CD4-positive, alpha-beta T cell treated with Interleukin-12 subunit alpha and Interleukin-12 subunit beta, for 1 hour (primary cell): ENCODE data around the gene FOXO1.
"Not testable (repeated sequence)": the region's sequence is repeated elsewhere in the genome, so short reads cannot be mapped to it uniquely, and the experiment has no call there.

Experiments used
- DNase-seq: peaks from one replicate; pipeline ENCODE4 v3.0.0-alpha.2; 2020

FOXO1 gene

DNA sequence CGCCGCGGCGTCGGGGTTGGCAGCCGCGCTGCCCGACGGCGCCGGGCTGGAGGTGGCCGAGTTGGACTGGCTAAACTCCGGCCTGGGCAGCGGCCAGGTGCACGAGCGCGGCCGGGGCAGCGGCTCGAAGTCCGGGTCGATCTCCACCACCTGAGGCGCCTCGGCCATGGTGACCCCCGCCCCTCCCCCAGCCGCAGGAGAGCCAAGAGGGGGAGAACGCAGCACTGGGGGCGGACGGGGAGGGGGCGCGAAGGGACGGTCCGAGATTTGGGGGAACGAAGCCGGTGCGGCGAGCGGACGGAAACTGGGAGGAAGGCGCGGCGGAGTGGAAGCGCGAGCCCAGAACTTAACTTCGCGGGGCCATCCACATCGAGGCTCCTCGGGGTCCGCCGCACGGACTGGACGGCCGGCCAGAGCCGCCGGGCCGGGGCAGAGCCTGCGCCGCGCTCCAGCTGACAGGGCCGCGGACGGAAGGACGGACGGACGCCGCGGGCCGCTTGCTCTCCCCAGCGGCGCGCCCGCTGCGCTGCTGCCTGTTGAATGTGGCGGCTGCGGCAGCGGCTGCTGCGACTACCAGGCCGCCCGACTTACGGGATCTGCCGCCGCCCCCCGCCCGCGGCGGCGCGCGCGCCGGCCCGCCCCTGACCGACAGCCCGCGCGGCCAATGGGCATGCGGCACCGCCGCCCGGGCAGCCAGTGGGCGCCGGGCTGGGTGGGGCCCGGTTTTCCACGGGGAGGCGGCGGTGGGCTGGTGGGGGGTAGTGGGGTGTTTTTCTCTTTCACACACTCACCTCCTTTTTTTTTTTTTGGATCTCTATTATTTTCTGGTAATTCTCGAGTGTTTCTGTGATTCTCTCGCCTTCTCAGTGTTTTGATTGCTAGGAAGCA lies at the start of gene FOXO1:
FOXO1 (minus strand) TSS at position 597 of the 888 bp plus-strand sequence; CDS start at position 168, 429 bp downstream.
- peak; percentile 92 for DNase-seq

DNA sequence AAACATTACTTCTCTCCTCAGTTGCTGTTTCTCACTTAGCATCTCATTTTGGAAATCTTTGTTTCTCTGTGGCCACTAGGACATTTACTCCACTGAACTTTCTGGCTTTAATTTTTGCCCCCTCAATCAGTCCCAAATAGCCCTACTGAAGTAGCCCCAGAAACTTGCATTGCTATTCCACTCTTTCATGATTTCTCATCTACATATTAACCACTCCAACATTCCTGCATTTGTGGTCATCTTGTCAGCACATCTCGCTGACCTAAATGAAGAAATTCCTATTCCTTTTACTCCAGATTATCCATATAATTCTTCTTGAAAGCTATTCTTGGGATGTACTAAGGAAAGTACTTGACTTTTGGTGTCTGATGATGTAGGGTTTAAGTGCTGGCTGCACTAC lies 48.0 kb upstream of the FOXO1 start:
- not testable (repeated sequence) for DNase-seq

DNA sequence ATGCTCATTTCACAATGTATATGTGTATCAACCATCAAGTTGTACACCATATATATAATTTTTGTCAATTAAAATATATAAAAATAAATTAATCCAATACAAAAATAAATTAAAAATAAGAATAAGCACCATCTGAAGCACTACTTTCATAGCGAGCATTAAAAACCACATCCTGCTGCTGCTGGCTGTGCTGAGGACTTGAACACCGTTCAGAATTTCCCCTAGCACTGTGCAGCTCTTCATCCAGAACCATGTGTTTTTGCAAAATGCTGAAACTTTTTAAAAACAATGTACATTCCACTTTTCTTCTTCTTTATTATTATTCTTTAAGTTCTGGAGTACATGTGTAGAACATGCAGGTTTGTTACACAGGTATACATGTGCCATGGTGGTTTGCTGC lies 40.0 kb upstream of the FOXO1 start:
- peak; percentile 2 for DNase-seq

DNA sequence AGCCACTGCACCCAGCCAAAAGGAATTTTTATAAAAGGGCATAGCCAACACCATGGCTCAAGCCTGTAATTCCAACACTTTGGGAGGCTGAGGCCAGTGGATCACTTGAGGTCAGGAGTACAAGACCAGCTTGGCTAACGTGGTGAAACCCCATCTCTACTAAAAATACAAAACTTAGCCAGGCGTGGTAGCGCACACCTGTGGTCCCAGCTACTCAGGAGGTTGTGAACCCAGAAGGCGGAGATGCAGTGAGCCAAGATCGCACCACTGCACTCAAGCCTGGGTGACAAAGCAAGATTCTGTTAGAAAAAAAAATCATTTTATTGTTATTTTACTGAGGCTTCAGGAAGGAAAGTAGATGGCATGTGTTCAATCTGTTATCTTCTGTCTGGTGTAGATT lies 31.3 kb upstream of the FOXO1 start:
- no peak for DNase-seq

DNA sequence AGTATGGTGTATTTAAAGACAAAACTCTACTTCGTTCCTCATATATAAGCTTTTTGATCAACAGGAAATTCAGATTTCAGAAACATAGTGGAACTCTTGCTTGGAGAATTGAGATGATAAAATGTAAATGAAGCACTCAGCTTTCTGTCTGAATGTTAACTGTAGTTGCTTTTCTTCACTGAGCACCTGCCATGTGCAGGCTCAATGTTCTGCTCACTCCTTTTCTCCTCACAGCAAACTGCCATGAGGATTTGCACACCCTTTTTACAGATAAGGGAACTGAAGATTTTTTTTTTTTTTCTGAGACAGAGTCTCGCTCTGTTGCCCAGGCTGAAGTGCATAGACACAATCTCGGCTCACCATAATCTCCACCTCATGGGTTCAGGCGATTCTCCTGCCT lies 28.0 kb upstream of the FOXO1 start:
- no peak for DNase-seq

DNA sequence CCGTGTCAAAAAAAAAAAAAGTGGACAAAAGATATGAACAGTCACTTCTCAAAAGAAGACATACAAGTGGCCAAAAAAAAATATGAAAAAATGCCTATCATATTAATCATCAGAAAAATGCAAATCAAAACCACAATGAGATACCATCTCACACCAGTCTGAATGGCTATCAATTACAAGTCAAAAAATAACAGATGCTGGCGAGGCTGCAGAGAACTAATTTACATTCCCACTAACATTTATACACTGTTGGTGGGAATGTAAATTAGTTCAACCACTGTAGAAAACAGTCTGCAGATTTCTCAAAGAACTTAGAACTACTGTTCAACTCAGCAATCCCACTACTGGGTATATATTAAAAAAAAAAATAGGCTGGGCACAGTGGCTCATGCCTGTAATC lies 26.5 kb upstream of the FOXO1 start:
- no peak for DNase-seq

DNA sequence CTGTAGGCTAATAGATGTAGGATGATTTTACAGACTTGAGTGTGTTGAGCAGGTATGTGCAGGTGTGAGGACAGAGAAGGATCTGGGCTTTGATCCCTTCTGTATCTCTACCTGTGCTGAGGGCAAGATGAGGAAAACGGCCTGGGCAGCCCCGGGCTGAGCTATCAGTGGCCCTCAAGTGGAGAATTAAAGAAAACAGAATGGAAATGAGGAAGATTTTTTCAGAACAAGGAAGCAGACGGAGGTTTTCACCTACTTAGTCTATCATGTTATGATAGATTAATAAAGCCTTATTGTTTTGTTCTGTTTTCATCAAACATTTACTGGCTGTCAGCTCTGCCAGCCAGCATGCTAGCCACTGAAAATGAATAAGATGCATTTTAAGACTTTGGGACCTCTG lies 22.3 kb upstream of the FOXO1 start:
- no peak for DNase-seq

DNA sequence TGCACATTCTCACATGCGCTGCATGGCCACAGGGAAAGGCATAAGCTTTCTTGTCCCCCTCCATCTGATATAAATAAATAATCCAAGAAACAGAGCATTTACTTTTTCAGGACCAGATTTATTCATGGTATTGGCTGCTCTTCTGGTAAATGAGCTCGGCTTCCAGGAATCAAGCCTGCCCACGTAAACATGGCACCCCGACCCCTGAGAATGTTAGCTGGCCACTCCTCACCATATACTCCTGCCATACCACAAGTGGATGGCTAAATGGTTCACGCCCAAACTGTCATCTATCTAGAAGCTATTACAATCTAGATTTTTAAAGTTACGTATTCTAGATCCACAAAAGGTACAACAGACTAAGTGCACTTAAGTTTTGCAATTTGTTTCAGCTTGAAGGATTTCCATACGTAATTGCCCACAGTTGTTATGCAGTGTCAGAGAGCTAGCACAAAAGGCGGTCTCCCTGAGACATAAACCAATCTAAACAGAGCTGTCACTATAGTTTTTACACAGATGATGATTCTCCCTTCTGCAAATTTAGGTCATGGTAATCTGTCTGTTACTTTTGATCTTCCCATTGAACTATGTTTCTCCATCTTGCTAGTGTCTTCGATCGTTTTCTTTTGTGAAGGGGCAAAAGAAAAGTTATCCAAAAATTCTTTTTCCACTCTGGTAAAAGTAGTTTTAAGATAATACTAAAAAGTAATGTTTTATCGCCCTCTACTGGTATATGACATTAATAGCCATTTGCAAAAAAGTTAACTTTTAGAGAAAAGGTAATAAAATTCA lies 16.2 kb upstream of the FOXO1 start:
- DNase-seq = peak; percentile 36

DNA sequence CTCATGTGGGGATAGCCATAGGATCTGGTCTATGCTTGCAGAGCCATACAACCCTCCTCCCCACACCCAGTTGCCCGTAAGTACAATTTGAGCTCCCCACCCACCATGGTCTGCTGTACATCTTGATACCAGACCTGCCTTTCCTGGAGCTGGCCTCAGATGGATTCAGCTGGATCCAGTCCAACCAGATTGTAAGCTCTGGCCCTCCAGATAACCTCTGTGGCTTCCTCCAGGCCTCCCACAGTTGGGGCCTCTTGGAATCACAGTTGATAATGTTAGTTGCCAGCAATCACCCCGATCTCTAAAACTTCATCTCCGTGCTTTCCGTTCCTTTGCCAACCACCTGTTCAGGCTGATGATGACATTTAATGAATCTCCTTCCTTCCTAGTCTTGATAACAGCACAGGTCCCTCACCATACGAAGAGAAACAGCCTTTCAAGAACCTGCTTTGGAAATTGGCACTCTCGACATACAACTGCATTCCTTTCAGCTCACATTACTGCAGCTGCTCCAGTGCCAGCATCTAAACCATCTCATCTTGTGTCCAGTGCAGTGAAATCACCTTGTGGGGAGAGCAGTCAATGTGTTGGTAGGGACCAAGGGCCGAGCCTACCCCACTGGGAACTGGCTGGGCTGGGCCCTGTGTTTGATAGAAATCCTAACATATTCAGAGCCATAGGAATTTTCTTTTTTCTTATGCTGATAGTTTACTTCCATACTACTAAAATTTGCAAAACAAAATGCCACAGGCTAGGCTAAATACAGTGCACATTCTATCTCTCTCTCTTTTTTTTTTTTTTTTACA lies 15.1 kb upstream of the FOXO1 start:
- no peak for DNase-seq

DNA sequence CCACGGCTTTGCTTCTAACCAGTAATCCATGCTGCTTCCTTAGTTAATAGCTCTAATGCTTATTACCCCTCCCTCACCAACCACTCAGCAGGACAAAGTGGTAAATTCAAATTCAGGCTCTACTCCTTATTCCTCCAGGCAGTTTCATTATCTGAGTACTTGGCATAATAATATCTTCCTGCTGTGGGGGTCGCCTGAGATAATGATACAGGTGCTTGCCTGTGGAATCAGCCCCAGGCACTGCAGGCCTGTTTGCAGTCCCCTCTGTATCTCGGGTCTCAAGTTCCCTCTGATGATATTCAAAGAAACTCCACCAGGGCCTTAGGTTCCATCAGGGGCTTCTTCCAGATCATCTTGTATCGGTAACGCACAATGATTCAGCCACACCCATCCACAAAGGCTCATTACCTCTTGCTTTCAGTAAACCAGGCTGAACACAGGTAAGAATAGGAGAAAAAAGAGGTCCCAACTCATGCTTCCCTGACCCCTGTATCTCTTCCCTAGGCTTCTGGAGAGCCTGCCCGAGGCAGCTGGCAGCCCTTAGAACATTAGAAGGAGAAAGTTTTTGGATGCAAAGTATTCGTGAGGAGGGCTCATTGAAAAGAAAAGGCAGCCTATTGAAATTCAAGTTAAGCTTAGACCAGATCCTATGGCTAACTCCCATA lies 14.3 kb upstream of the FOXO1 start:
- DNase-seq = no peak

DNA sequence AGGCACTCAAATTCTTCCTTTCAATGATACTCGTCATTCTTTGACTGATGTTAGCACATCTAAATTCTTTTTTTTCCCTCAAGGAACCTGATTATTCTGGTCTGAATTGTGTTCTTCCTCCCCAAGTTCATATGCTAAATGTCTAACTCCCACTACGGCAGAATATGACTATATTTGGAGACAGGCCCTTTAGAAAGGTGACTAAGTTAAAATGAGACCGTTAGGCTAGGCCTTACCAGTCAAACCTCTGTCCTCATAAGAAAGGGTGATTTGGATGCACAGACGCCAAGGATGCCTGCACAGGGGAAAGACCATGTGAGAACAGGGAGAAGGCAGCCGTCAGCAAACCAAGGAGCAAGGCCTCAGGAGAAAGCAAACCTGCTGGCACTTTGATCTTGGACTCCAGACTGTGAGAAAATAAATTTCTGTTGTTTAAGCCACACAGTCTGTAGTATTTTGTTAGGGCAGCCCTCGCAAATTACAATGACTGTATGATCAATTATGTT lies 13.1 kb upstream of the FOXO1 start:
- no peak for DNase-seq

DNA sequence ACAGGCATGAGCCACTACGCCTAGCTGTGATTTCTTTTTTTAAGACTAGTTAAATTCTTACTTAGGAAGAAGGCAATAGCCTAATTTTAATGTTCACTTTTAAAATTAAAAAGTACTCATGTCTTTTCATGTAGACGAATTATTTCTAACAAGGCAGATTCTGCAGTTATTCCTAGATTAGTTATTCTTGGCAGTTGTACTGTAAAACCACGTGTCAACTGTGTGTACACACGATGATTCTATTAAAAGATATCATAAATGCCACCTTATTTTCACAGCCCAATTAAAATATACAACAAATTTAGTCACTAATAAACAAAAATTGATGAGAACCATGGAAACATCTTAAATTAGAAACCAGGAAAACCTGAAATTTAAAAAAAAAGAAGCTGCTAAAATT lies 10.6 kb upstream of the FOXO1 start:
- DNase-seq = no peak

DNA sequence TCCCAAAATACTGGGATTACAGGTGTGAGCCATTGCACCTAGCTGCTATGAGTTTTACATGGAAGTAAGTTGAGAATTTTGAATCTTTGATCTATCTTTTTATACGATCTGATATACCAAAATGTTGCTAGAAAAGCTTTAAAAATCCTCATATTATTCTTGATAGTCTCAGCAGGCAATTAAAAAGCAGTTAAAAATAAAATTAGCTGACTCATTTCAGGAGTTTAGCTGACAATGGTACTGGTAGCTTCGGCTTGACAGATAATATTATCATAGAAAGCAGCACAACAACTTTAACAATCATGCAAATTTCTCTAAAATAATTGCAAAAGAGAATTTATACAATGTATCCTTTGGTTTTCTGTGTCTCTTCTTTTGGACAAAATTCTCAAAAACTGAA lies 9.6 kb upstream of the FOXO1 start:
- no peak for DNase-seq

DNA sequence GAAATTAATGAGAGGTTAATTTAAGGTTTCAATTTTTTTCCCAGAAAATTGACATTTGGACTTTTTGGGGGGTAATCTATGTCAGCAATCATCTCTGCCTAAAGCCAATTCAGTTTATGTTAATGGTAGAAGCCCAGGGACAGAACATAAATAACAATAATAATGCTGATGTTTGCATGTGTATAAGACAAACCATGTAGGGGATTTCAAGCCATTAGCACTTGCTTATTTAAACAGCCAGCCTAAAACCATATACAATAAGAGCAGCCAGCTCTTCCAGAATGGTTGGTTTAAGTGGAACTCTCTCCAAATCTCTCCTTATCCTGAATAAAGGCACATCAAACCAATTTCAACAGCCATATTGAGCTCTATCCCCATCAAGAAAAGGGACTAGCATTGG lies 7.0 kb upstream of the FOXO1 start:
- no peak for DNase-seq

DNA sequence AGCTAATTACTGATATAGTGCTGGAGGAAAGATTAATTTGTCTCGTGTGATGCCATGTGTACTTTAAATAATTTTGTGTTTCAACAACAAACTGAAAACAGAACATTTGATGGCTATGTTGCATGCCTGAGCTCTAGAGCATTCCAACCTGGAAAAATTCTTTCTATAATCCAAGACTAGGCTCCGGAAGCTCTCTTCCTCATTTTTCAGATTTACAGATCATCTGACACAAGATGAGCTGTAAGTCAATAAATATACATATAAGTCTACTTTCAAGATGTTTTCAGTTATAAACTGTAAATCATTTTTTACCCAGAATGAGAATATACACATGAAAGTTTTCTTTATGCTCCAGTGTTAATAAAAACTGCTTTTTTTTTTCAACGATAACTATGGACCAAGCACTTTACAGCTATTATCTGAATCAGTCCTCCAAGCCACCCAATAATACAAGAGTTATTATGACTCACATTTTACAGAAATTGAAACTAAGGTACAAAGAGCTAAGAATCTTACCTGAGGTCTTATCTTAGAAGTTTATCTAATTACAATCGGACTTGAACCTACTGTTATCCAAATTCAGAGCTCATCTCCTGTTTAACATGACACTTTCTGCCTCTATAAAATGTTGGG lies 6.4 kb upstream of the FOXO1 start:
- DNase-seq = no peak

DNA sequence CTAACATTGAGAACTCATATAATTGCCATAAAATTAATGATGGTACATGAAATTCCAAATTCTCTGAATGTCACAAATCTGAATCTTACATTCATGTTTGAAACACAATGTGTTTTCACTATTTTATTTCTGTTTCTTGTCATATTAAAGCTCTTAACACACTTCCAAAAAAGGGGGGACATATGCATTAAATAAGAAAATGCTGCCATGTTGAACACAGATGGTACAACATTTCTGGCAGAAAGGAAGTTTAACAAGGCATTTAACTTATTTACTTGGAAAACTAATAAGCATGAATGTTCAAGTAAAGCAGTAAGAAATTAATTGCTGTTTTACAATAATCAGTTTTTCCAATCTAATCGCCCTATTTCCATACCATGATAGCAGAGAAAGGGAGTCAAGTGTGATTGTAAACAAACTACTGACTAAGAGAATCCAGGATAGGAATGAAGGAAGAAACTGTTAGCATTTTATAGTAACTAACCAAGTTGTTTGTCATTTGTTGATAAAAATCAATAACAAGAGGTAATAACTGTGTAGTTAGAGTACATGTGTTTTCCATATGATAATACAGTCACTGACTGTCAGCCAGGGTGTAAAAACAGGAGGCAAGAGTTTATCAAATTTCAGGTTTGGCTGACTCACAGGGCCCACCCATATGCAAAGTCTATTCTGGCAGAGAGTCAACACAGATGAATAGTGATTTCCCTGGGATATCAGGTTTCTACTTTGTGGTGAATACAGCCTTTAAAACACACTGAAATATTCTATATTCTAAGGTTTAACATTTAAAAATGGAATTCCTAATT lies 5.7 kb upstream of the FOXO1 start:
- DNase-seq = no peak

DNA sequence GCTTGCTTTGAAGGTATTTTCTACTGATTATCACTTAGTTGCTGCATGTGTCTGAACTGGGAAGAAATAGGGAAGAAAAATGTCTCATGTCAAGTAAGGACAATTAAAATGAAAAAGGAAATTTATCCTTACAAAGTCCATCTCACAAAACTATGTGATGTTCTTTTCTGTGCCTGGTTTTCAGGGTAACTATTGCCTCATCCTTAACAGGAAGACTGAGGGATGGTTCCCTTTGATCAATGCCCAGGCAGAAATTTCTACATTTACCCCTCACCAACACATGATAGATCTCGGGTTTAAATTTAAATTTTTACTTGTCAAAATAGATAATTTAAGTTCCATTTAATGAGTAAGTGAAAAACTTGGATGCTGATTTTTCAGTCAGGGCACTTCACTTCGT lies 3.9 kb upstream of the FOXO1 start:
- no peak for DNase-seq

DNA sequence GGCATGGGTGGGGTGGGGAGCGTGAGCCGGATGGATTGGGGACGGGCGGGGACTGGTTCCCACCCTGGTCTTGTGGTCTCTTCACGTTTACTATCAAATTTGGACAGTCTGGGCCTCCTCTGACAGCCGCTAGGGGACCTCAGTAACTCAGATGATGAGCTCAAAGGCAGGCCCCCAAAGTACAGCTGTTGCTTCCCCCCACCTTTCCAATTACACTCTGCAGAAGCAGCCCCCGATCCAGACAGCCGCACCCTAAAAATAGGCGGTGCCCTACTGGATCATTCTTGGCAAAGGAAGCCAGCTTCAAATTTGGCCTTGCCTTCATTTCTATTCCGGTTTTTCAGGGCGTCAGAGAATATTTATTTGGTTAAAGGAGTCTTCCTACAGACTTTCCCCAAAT lies 1.9 kb upstream of the FOXO1 start:
- peak; percentile 65 for DNase-seq

DNA sequence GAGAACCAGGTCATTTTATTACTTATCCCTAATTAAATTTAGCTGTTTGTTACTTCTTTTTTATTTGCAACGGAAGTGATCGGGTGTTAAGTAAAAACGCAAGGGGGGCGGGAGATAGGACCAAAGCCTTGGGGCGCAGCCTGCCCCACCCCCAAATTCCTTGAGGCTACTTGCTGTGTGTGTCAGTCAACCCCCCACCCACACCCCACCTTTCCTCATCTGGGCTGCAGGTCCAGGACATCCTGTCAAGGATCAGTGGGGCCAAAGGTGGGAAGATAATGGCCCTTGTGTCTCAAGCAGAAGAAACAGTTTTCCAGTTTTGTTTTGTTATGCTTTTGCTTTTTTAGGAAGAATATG lies 1.2 kb upstream of the FOXO1 start:
- no peak for DNase-seq

DNA sequence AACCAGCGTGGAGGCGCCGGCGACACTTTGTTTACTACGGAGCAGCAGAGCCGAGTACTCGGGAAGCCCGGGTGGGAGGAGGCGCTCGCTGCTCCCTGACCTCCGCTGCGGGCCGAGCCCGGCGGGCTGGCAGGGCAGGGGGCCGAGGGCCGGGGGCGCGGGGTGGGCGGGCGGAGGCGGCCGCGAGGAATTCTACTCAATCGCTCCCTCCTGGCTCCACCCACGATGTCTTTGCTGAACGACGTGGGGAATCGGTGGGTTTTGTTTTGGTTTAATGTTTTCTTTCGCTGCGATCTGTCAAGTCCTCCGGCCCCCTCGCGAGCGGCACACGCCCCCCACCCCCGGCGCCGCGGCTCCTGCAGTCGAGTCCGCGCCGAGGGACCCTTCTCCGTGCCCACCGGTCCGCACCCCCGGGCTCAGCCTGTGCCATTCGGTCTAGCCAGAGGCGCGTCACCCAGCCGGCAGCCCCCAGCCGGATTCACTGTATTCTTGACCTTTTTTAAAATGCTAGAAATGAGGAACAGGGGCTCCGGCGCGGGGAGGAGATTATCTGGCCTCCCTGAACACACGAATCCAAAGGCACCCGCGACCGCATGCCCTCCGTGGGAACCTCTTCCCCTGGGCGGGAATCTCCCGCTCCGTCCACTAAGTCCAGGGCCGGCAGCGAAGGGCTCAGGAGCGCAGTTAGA lies 636 bp upstream of the FOXO1 start:
- DNase-seq = no peak
